Measurements from ENCODE around the gene SPAG9.

SPAG9 gene

GRCh38 chr17:50952013-50952412 lies 168.7 kb downstream of the SPAG9 start:
- no peak overlapping the region for H4K8ac ChIP-seq (ENCODE audit: low read depth, low read length)
- no peak overlapping the region for H3K4me3 ChIP-seq (ENCODE audit: low read length)
- no peaks in the 10 kb centered on the region for H3K36me3 ChIP-seq (ENCODE audit: control insufficient read depth, insufficient read depth, low read length)
- no peaks in the 10 kb centered on the region for H3K27me3 ChIP-seq (ENCODE audit: insufficient read depth, low read length, poor library complexity)
- H3K27ac ChIP-seq (ENCODE audit: low read depth, low read length): no peak overlapping the region
- H3K79me2 ChIP-seq (ENCODE audit: control insufficient read depth, insufficient read depth, low read length): no peaks in the 10 kb centered on the region
- no CpG with 5 or more reads among the region's 5 CpGs for WGBS (ENCODE audit: extremely low coverage, insufficient coverage, low lambda C conversion rate)
- no peak overlapping the region for H3K4ac ChIP-seq (ENCODE audit: low read depth, low read length)
- no peak overlapping the region for H3K18ac ChIP-seq (ENCODE audit: low read length)
- H2BK15ac ChIP-seq (replicated peaks; ENCODE audit: low read depth): no peak overlapping the region
- no peak for DNase-seq
- no peak overlapping the region for H3K4me2 ChIP-seq (ENCODE audit: low read length)
- H3K79me1 ChIP-seq (ENCODE audit: low read length): no peaks in the 10 kb centered on the region
- peaks cover 5% of the 10 kb centered on the region for H3K4me1 ChIP-seq (ENCODE audit: control insufficient read depth, low read depth, low read length)
- no peak overlapping the region for H2BK5ac ChIP-seq (ENCODE audit: low read length)
- H2BK120ac ChIP-seq (ENCODE audit: low read depth, low read length): no peak overlapping the region
- H2AK5ac ChIP-seq (ENCODE audit: low read length): no peak overlapping the region
- no peak overlapping the region for H4K5ac ChIP-seq (ENCODE audit: low read length)
- H3K9ac ChIP-seq (ENCODE audit: low read length): no peak overlapping the region
- H3K56ac ChIP-seq (ENCODE audit: low read length): no peak overlapping the region
- H3K23ac ChIP-seq (ENCODE audit: low read length): no peak overlapping the region

- H2BK15ac ChIP-seq (replicated peaks; ENCODE audit: low read depth): no peak overlapping the region
- WGBS (ENCODE audit: extremely low coverage, insufficient coverage, low lambda C conversion rate): no CpG with 5 or more reads among the region's 26 CpGs
- no peak overlapping the region for H3K4me2 ChIP-seq (ENCODE audit: low read length)
- no peaks in the 10 kb centered on the region for H3K36me3 ChIP-seq (ENCODE audit: control insufficient read depth, insufficient read depth, low read length)
- no peak overlapping the region for H2AK5ac ChIP-seq (ENCODE audit: low read length)
- H3K79me1 ChIP-seq (ENCODE audit: low read length): no peaks in the 10 kb centered on the region
- H3K27ac ChIP-seq (ENCODE audit: low read depth, low read length): no peak overlapping the region
- no peak overlapping the region for H3K4me3 ChIP-seq (ENCODE audit: low read length)
- no peaks in the 10 kb centered on the region for H3K27me3 ChIP-seq (ENCODE audit: insufficient read depth, low read length, poor library complexity)
- DNase-seq: peak; percentile 76
- H4K8ac ChIP-seq (ENCODE audit: low read depth, low read length): no peak overlapping the region
- H3K18ac ChIP-seq (ENCODE audit: low read length): peak overlapping the region; percentile 2
- peaks cover 5% of the 10 kb centered on the region for H3K4me1 ChIP-seq (ENCODE audit: control insufficient read depth, low read depth, low read length)
- peak overlapping the region; percentile 33 for H3K9ac ChIP-seq (ENCODE audit: low read length)
- no peak overlapping the region for H3K23ac ChIP-seq (ENCODE audit: low read length)
- H2BK120ac ChIP-seq (ENCODE audit: low read depth, low read length): no peak overlapping the region
- H3K56ac ChIP-seq (ENCODE audit: low read length): peak overlapping the region; percentile 44
- H3K79me2 ChIP-seq (ENCODE audit: control insufficient read depth, insufficient read depth, low read length): no peaks in the 10 kb centered on the region
- no peak overlapping the region for H3K4ac ChIP-seq (ENCODE audit: low read depth, low read length)
- no peak overlapping the region for H2BK5ac ChIP-seq (ENCODE audit: low read length)
- no peak overlapping the region for H4K5ac ChIP-seq (ENCODE audit: low read length)
Measured at GRCh38 chr17:50949989-50950877, 170.4 kb downstream of the SPAG9 start.

- Histone ChIP-seq H2BK5ac (ENCODE audit: low read length) (no peak overlapping the region), H3K4ac (ENCODE audit: low read depth, low read length) (no peak overlapping the region), H3K27ac (ENCODE audit: low read depth, low read length) (no peak overlapping the region), H2AK5ac (ENCODE audit: low read length) (no peak overlapping the region), H3K56ac (ENCODE audit: low read length) (peak overlapping the region; percentile 44), H3K18ac (ENCODE audit: low read length) (peak overlapping the region; percentile 29), H3K4me2 (ENCODE audit: low read length) (no peak overlapping the region), H3K4me3 (ENCODE audit: low read length) (no peak overlapping the region), H3K79me1 (ENCODE audit: low read length) (no peaks in the 10 kb centered on the region), H2BK15ac (replicated peaks; ENCODE audit: low read depth) (no peak overlapping the region), H3K36me3 (ENCODE audit: control insufficient read depth, insufficient read depth, low read length) (no peaks in the 10 kb centered on the region), H3K4me1 (ENCODE audit: control insufficient read depth, low read depth, low read length) (peaks cover 5% of the 10 kb centered on the region), H4K5ac (ENCODE audit: low read length) (no peak overlapping the region), H4K8ac (ENCODE audit: low read depth, low read length) (no peak overlapping the region), H3K9ac (ENCODE audit: low read length) (peak overlapping the region; percentile 33), H2BK120ac (ENCODE audit: low read depth, low read length) (no peak overlapping the region), H3K23ac (ENCODE audit: low read length) (no peak overlapping the region), H3K79me2 (ENCODE audit: control insufficient read depth, insufficient read depth, low read length) (no peaks in the 10 kb centered on the region), H3K27me3 (ENCODE audit: insufficient read depth, low read length, poor library complexity) (no peaks in the 10 kb centered on the region)
- WGBS (ENCODE audit: extremely low coverage, insufficient coverage, low lambda C conversion rate): no CpG with 5 or more reads among the region's 21 CpGs
- no peak for DNase-seq
Measured at GRCh38 chr17:50949128-50949988, 171.3 kb downstream of the SPAG9 start.

GRCh38 chr17:50948711-50949110 lies 172.0 kb downstream of the SPAG9 start:
- H3K4me2 ChIP-seq (ENCODE audit: low read length): no peak overlapping the region
- no peak overlapping the region for H2AK5ac ChIP-seq (ENCODE audit: low read length)
- no peak overlapping the region for H3K56ac ChIP-seq (ENCODE audit: low read length)
- H3K4me3 ChIP-seq (ENCODE audit: low read length): no peak overlapping the region
- H3K23ac ChIP-seq (ENCODE audit: low read length): no peak overlapping the region
- H2BK5ac ChIP-seq (ENCODE audit: low read length): no peak overlapping the region
- no CpG with 5 or more reads among the region's 13 CpGs for WGBS (ENCODE audit: extremely low coverage, insufficient coverage, low lambda C conversion rate)
- H2BK15ac ChIP-seq (replicated peaks; ENCODE audit: low read depth): no peak overlapping the region
- H3K4ac ChIP-seq (ENCODE audit: low read depth, low read length): no peak overlapping the region
- H3K36me3 ChIP-seq (ENCODE audit: control insufficient read depth, insufficient read depth, low read length): no peaks in the 10 kb centered on the region
- H3K27ac ChIP-seq (ENCODE audit: low read depth, low read length): no peak overlapping the region
- no peak for DNase-seq
- H3K18ac ChIP-seq (ENCODE audit: low read length): peak overlapping the region; percentile 29
- H3K4me1 ChIP-seq (ENCODE audit: control insufficient read depth, low read depth, low read length): peaks cover under 1% of the 10 kb centered on the region
- H3K79me2 ChIP-seq (ENCODE audit: control insufficient read depth, insufficient read depth, low read length): no peaks in the 10 kb centered on the region
- H4K8ac ChIP-seq (ENCODE audit: low read depth, low read length): no peak overlapping the region
- no peak overlapping the region for H4K5ac ChIP-seq (ENCODE audit: low read length)
- H3K27me3 ChIP-seq (ENCODE audit: insufficient read depth, low read length, poor library complexity): no peaks in the 10 kb centered on the region
- H2BK120ac ChIP-seq (ENCODE audit: low read depth, low read length): no peak overlapping the region
- no peaks in the 10 kb centered on the region for H3K79me1 ChIP-seq (ENCODE audit: low read length)
- no peak overlapping the region for H3K9ac ChIP-seq (ENCODE audit: low read length)

- Histone ChIP-seq H2BK15ac (replicated peaks; ENCODE audit: low read depth) (no peak overlapping the region), H3K4me2 (ENCODE audit: low read length) (no peak overlapping the region), H3K4me3 (ENCODE audit: low read length) (no peak overlapping the region), H3K9ac (ENCODE audit: low read length) (no peak overlapping the region), H3K27me3 (ENCODE audit: insufficient read depth, low read length, poor library complexity) (no peaks in the 10 kb centered on the region), H3K18ac (ENCODE audit: low read length) (no peak overlapping the region), H3K27ac (ENCODE audit: low read depth, low read length) (no peak overlapping the region), H3K79me2 (ENCODE audit: control insufficient read depth, insufficient read depth, low read length) (no peaks in the 10 kb centered on the region), H4K8ac (ENCODE audit: low read depth, low read length) (no peak overlapping the region), H3K79me1 (ENCODE audit: low read length) (no peaks in the 10 kb centered on the region), H3K23ac (ENCODE audit: low read length) (no peak overlapping the region), H3K4ac (ENCODE audit: low read depth, low read length) (no peak overlapping the region), H3K4me1 (ENCODE audit: control insufficient read depth, low read depth, low read length) (no peaks in the 10 kb centered on the region), H4K5ac (ENCODE audit: low read length) (no peak overlapping the region), H2BK120ac (ENCODE audit: low read depth, low read length) (no peak overlapping the region), H3K36me3 (ENCODE audit: control insufficient read depth, insufficient read depth, low read length) (no peaks in the 10 kb centered on the region), H2BK5ac (ENCODE audit: low read length) (no peak overlapping the region), H2AK5ac (ENCODE audit: low read length) (no peak overlapping the region), H3K56ac (ENCODE audit: low read length) (peak overlapping the region; percentile 17)
- WGBS (ENCODE audit: extremely low coverage, insufficient coverage, low lambda C conversion rate): no CpG with 5 or more reads among the region's 15 CpGs
- no peak for DNase-seq
Measured at GRCh38 chr17:50947782-50948543, 172.7 kb downstream of the SPAG9 start.
